ENCODE results near the gene AK5. TPM values are rescaled to one million over a fixed set of nuclear protein-coding genes. Genes with fewer than 3 reads are reported as not detected.

Gene AK5
- total and polyA plus RNA-seq, 2 of the 13 experiments (the other 11 are each of a cell fraction or from before 2014, with no cell fraction given): not detected

GRCh38 chr1:77341195-77341594, 59.4 kb downstream of the AK5 start:
- TF ChIP-seq ZBTB7A (CRISPR knock-in tag; IDR thresholded peaks at IDR 0.05): no peak
- no peak for TF ChIP-seq ZNF543 (CRISPR knock-in tag; IDR thresholded peaks at IDR 0.05)
- TF ChIP-seq ZNF263 (CRISPR knock-in tag; IDR thresholded peaks at IDR 0.05): no peak
- no peak for TF ChIP-seq MED13 (CRISPR knock-in tag; IDR thresholded peaks at IDR 0.05)
- no peak for TF ChIP-seq ZNF446 (CRISPR knock-in tag; IDR thresholded peaks at IDR 0.05)
- no peak for TF ChIP-seq SMAD1 (CRISPR knock-in tag; IDR thresholded peaks at IDR 0.05; ENCODE audit: borderline replicate concordance, low read depth)
- TF ChIP-seq NFIB (CRISPR knock-in tag; IDR thresholded peaks at IDR 0.05; ENCODE audit: borderline replicate concordance): no peak
- TF ChIP-seq, protein P1, sequence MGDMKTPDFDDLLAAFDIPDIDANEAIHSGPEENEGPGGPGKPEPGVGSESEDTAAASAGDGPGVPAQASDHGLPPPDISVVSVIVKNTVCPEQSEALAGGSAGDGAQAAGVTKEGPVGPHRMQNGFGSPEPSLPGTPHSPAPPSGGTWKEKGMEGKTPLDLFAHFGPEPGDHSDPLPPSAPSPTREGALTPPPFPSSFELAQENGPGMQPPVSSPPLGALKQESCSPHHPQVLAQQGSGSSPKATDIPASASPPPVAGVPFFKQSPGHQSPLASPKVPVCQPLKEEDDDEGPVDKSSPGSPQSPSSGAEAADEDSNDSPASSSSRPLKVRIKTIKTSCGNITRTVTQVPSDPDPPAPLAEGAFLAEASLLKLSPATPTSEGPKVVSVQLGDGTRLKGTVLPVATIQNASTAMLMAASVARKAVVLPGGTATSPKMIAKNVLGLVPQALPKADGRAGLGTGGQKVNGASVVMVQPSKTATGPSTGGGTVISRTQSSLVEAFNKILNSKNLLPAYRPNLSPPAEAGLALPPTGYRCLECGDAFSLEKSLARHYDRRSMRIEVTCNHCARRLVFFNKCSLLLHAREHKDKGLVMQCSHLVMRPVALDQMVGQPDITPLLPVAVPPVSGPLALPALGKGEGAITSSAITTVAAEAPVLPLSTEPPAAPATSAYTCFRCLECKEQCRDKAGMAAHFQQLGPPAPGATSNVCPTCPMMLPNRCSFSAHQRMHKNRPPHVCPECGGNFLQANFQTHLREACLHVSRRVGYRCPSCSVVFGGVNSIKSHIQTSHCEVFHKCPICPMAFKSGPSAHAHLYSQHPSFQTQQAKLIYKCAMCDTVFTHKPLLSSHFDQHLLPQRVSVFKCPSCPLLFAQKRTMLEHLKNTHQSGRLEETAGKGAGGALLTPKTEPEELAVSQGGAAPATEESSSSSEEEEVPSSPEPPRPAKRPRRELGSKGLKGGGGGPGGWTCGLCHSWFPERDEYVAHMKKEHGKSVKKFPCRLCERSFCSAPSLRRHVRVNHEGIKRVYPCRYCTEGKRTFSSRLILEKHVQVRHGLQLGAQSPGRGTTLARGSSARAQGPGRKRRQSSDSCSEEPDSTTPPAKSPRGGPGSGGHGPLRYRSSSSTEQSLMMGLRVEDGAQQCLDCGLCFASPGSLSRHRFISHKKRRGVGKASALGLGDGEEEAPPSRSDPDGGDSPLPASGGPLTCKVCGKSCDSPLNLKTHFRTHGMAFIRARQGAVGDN (CRISPR knock-in tag; IDR thresholded peaks at IDR 0.05): no peak
- TF ChIP-seq ZBTB8A (CRISPR knock-in tag; IDR thresholded peaks at IDR 0.05; ENCODE audit: borderline replicate concordance, low read depth): no peak
- TF ChIP-seq ZNF563 (CRISPR knock-in tag; IDR thresholded peaks at IDR 0.05): no peak
- TF ChIP-seq ZNF776 (CRISPR knock-in tag; IDR thresholded peaks at IDR 0.05): no peak
- no peak for TF ChIP-seq HNF1A (IDR thresholded peaks at IDR 0.05; ENCODE audit: low read depth)
- no peak for TF ChIP-seq HNF1A (CRISPR knock-in tag; IDR thresholded peaks at IDR 0.05; ENCODE audit: borderline replicate concordance)
- no peak for TF ChIP-seq HIVEP1 (CRISPR knock-in tag; IDR thresholded peaks at IDR 0.05)
- ATAC-seq: no peak
- no peaks in the 10 kb centered on the region for H3K9me3 ChIP-seq (ENCODE audit: low read length)
- no peaks in the 10 kb centered on the region for H3K36me3 ChIP-seq (replicated peaks in 1 of 2; ENCODE audit: control insufficient read depth in 1 of 2, insufficient read depth in 2 of 2, low read length in 2 of 2)
- no peak for DNase-seq (ENCODE audit: low spot score)
- H4K20me1 ChIP-seq (ENCODE audit: insufficient read depth, low read length): no peaks in the 10 kb centered on the region
- ChIA-PET CTCF (ENCODE audit: low intra/inter-chr PET ratio, low total read pairs) (no interaction called here), POLR2A (no interaction called here)
- no peaks in the 10 kb centered on the region for H3K4me1 ChIP-seq (ENCODE audit: insufficient read depth, low read length)
- 33% methylated on average over 4 of the region's 4 CpGs for WGBS (ENCODE audit: low lambda C conversion rate)
- no peaks in the 10 kb centered on the region for H3K79me2 ChIP-seq (ENCODE audit: insufficient read depth, low read length)
- H3K9ac ChIP-seq (ENCODE audit: insufficient read depth, low read depth, low read length): no peak overlapping the region
- no peak overlapping the region for H3K4me2 ChIP-seq (ENCODE audit: low read depth, low read length)
- intact Hi-C loops (cut with micrococcal nuclease; ENCODE audit: unreplicated experiment) (no loop called here), in situ Hi-C loops (cut with HindIII; ENCODE audit: extremely low pct_ligation_motif_present, low pct_unique_long_range_greater_than_20kb) (no loop called here)
- H3K27me3 ChIP-seq (ENCODE audit: control insufficient read depth in 1 of 2, insufficient read depth in 2 of 2, low read length in 2 of 2): no peaks in the 10 kb centered on the region; a peak in 1 of 5 replicates
- no peak for FAIRE-seq
- H3K27ac ChIP-seq (ENCODE audit: extremely low read length, insufficient read depth, low read length): no peak overlapping the region
- no peak overlapping the region for H3K4me3 ChIP-seq (replicated peaks in 1 of 3; ENCODE audit: insufficient read depth in 1 of 3, low read depth in 2 of 3, low read length in 3 of 3)
- no TSS peak for BruUV-seq (replicated peaks)
- H2AFZ ChIP-seq (ENCODE audit: low read length): no peak overlapping the region
